H1 (cell line): ENCODE data around the gene AATK. TPM values are rescaled to one million over a fixed set of nuclear protein-coding genes. Genes with fewer than 3 reads are reported as not detected.

Source experiments
- CTCF ChIA-PET: fragments of 300-600 bp; sonication (Branson Sonifier 250); formaldehyde crosslinking; loops from one replicate; lab custom pipeline; 2021; ENCODE audit not compliant: partially characterized antibody; lab: Charles Lee
- POLR2A ChIA-PET: fragments of 300-600 bp; sonication (Branson Sonifier 250); formaldehyde crosslinking; loops from one replicate; lab custom pipeline; 2021; ENCODE audit warnings: inconsistent platforms; ENCODE audit not compliant: partially characterized antibody; lab: Charles Lee
- DNase-seq, 2 experiments: peaks; one replicate each; pipeline versions ENCODE4 v3.0.0 to v3.0.0-alpha.2; 2010 to 2022; ENCODE audit warnings: low spot score in 2 of 2, low read depth in 1 of 2, mixed read lengths in 1 of 2
- FAIRE-seq: peaks from 2 replicates; lab custom pipeline; 2011; peaks lifted over from hg19 to GRCh38; lab: Jason Lieb, UNC
- H2AFZ ChIP-seq: 2 replicates; pipeline ENCODE4 v1.8.1; 2012; ENCODE audit warnings: low read length, inconsistent platforms
- H2AK5ac ChIP-seq: 2 replicates; pipeline ENCODE4 v1.6.1; 2013; ENCODE audit warnings: low read depth, low read length
- H2BK120ac ChIP-seq: replicated peaks from 2 replicates; pipeline ENCODE3; 2013; ENCODE audit warnings: low read depth, low read length, inconsistent platforms
- H2BK12ac ChIP-seq: 2 replicates; pipeline ENCODE4 v1.6.1; 2013; ENCODE audit warnings: low read depth, low read length
- H2BK15ac ChIP-seq: 2 replicates; pipeline ENCODE4 v1.6.1; 2013; ENCODE audit warnings: low read length
- H2BK20ac ChIP-seq: 2 replicates; pipeline ENCODE4 v1.6.1; 2013; ENCODE audit warnings: low read length
- H2BK5ac ChIP-seq: 2 replicates; pipeline ENCODE4 v1.6.1; 2013; ENCODE audit warnings: low read depth, low read length
- H3K14ac ChIP-seq: 2 replicates; pipeline ENCODE4 v1.6.1; 2013; ENCODE audit warnings: inconsistent platforms; ENCODE audit not compliant: insufficient read length
- H3K18ac ChIP-seq: 2 replicates; pipeline ENCODE4 v1.6.1; 2013; ENCODE audit warnings: low read length; ENCODE audit errors: extremely low read depth
- H3K23ac ChIP-seq: 2 replicates; pipeline ENCODE4 v1.6.1; 2013; ENCODE audit warnings: inconsistent platforms; ENCODE audit not compliant: insufficient read length
- H3K23me2 ChIP-seq: 2 replicates; pipeline ENCODE4 v1.6.1; 2013; ENCODE audit warnings: low read depth, low read length
- H3K27ac ChIP-seq: 2 replicates; pipeline ENCODE4 v1.6.1; 2011; ENCODE audit warnings: low read depth, low read length, inconsistent platforms
- H3K27me3 ChIP-seq, 4 experiments: replicated peaks in 1 of 4; 1 replicate in 1 of 4; 2 replicates in 3 of 4; pipeline versions ENCODE4 v1.6.1 to v1.8.1; 2011 to 2013; ENCODE audit warnings: low read length in 3 of 4, mild to moderate bottlenecking in 3 of 4, inconsistent platforms in 2 of 4, mixed read lengths in 2 of 4, moderate library complexity in 1 of 4; ENCODE audit not compliant: control insufficient read depth in 3 of 4, insufficient read depth in 3 of 4; ENCODE audit errors: extremely low read depth in 1 of 4
- H3K36me3 ChIP-seq, 4 experiments: 2 replicates each; pipeline versions ENCODE4 v1.6.1 to v1.8.1; 2011 to 2013; ENCODE audit warnings: mild to moderate bottlenecking in 4 of 4, low read length in 3 of 4, moderate library complexity in 2 of 4, control low read depth in 1 of 4, inconsistent platforms in 1 of 4; ENCODE audit not compliant: insufficient read depth in 4 of 4, control insufficient read depth in 2 of 4
- H3K4ac ChIP-seq: replicated peaks from 2 replicates; pipeline ENCODE3; 2013; ENCODE audit warnings: low read length, low read depth, mixed read lengths, inconsistent platforms; ENCODE audit not compliant: insufficient read length
- H3K4me1 ChIP-seq, 4 experiments: replicated peaks in 1 of 4; 1 replicate in 1 of 4; 2 replicates in 3 of 4; pipeline versions ENCODE4 v1.6.1 to v1.8.1; 2011 to 2013; ENCODE audit warnings: low read length in 3 of 4, inconsistent platforms in 2 of 4, mixed read lengths in 1 of 4; ENCODE audit not compliant: insufficient read depth in 4 of 4, control insufficient read depth in 3 of 4
- H3K4me2 ChIP-seq, 2 experiments: 2 replicates each; pipeline versions ENCODE4 v1.6.1 to v1.8.1; 2011 to 2013; ENCODE audit warnings: low read depth in 2 of 2, low read length in 2 of 2, control low read depth in 1 of 2, inconsistent platforms in 1 of 2, mild to moderate bottlenecking in 1 of 2; ENCODE audit not compliant: insufficient read depth in 1 of 2
- H3K4me3 ChIP-seq, 4 experiments: fragments of 200-600, 300-600 bp in 1 of 4; sonication (generic), shearing (Covaris generic), sonication (Bioruptor Twin) in 1 of 4; 2 replicates each; pipeline versions ENCODE4 v1.5.1 to v1.8.1; 2011 to 2016; ENCODE audit warnings: low read length in 4 of 4, low read depth in 3 of 4, control low read depth in 2 of 4, inconsistent platforms in 2 of 4, mild to moderate bottlenecking in 2 of 4, mixed read lengths in 1 of 4, moderate library complexity in 1 of 4; ENCODE audit not compliant: insufficient read depth in 2 of 4; ENCODE audit errors: extremely low read depth in 1 of 4
- H3K56ac ChIP-seq: replicated peaks from 2 replicates; pipeline ENCODE3; 2013; ENCODE audit warnings: low read depth, mild to moderate bottlenecking, mixed read lengths, low read length, inconsistent platforms; ENCODE audit not compliant: insufficient read length
- H3K79me1 ChIP-seq: 2 replicates; pipeline ENCODE4 v1.6.1; 2013; ENCODE audit warnings: low read depth, low read length, control low read depth
- H3K79me2 ChIP-seq, 2 experiments: 2 replicates each; pipeline versions ENCODE4 v1.6.1 to v1.8.1; 2012 to 2013; ENCODE audit warnings: low read length in 2 of 2, mild to moderate bottlenecking in 2 of 2, inconsistent platforms in 1 of 2; ENCODE audit not compliant: insufficient read depth in 2 of 2, control insufficient read depth in 1 of 2
- H3K9ac ChIP-seq, 4 experiments: replicated peaks in 1 of 4; 1 replicate in 1 of 4; 2 replicates in 3 of 4; pipeline versions ENCODE4 v1.6.1 to v1.8.1; 2011 to 2013; ENCODE audit warnings: low read depth in 3 of 4, low read length in 3 of 4, control low read depth in 2 of 4, mild to moderate bottlenecking in 2 of 4, moderate library complexity in 2 of 4, inconsistent platforms in 1 of 4; ENCODE audit errors: extremely low read depth in 1 of 4
- H3K9me3 ChIP-seq, 2 experiments: 2 replicates each; pipeline versions ENCODE4 v1.6.1 to v1.8.1; 2012 to 2013; ENCODE audit warnings: mild to moderate bottlenecking in 2 of 2, moderate library complexity in 2 of 2, control low read depth in 1 of 2, inconsistent platforms in 1 of 2, low read depth in 1 of 2, low read length in 1 of 2, mixed read lengths in 1 of 2; ENCODE audit not compliant: insufficient read depth in 2 of 2
- H4K20me1 ChIP-seq, 2 experiments: replicated peaks in 1 of 2; 2 replicates each; pipeline versions ENCODE3 to v1.8.1; 2011 to 2013; ENCODE audit warnings: inconsistent platforms in 2 of 2, low read length in 2 of 2, mild to moderate bottlenecking in 1 of 2; ENCODE audit not compliant: insufficient read depth in 2 of 2, control insufficient read depth in 1 of 2
- H4K5ac ChIP-seq: 2 replicates; pipeline ENCODE4 v1.6.1; 2013; ENCODE audit warnings: low read length, low read depth, mixed read lengths, inconsistent platforms; ENCODE audit not compliant: insufficient read length
- H4K8ac ChIP-seq: 2 replicates; pipeline ENCODE4 v1.8.0; 2013; ENCODE audit warnings: mild to moderate bottlenecking, moderate library complexity, low read length, inconsistent platforms; ENCODE audit not compliant: insufficient read depth; ENCODE audit errors: extremely low read depth
- H4K91ac ChIP-seq: replicated peaks from 2 replicates; pipeline ENCODE3; 2013; ENCODE audit warnings: low read length, mixed read lengths, inconsistent platforms; ENCODE audit not compliant: insufficient read length
- BRCA1 ChIP-seq: IDR thresholded peaks from 2 replicates; pipeline ENCODE4 v1.6.1; 2012; ENCODE audit warnings: low read depth, low read length, improper control_type of control experiment
- CBX5 ChIP-seq: fragments of 300-800, 300-1000 bp; sonication (generic); IDR thresholded peaks from 2 replicates; pipeline ENCODE4 v1.7.1; 2016; ENCODE audit warnings: antibody characterized with exemption, low read length, low read depth
- CEBPB ChIP-seq: IDR thresholded peaks from 2 replicates; pipeline ENCODE4 v1.6.1; 2012; ENCODE audit warnings: low read depth, low read length
- CHD1 ChIP-seq: IDR thresholded peaks from 2 replicates; pipeline ENCODE4 v1.6.1; 2012; ENCODE audit warnings: low read depth, low read length, improper control_type of control experiment
- EGR1 ChIP-seq: IDR thresholded peaks from 2 replicates; pipeline ENCODE4 v1.6.1; 2011; ENCODE audit warnings: low read depth, low read length, borderline replicate concordance
- EP300 ChIP-seq, 2 experiments: IDR thresholded peaks; 1 replicate in 1 of 2; 2 replicates in 1 of 2; pipeline ENCODE4 v1.6.1; 2011 to 2012; ENCODE audit warnings: low read depth in 2 of 2, low read length in 2 of 2, mild to moderate bottlenecking in 2 of 2, borderline replicate concordance in 1 of 2, inconsistent platforms in 1 of 2, moderate library complexity in 1 of 2
- PHF8 ChIP-seq: fragments of 200-600 bp; sonication (generic); conservative IDR thresholded peaks from 2 replicates; pipeline ENCODE4 v1.7.1; 2012; ENCODE audit warnings: low read depth, mild to moderate bottlenecking, inconsistent platforms, low read length, moderate library complexity
- SRF ChIP-seq: IDR thresholded peaks from 2 replicates; pipeline ENCODE4 v1.6.1; 2011; ENCODE audit warnings: mild to moderate bottlenecking, low read depth, low read length, moderate library complexity
- SUZ12 ChIP-seq: fragments of 200-600 bp; sonication (generic); IDR thresholded peaks from 2 replicates; pipeline ENCODE4 v1.6.1; 2012; ENCODE audit warnings: mild to moderate bottlenecking, inconsistent platforms, low read length, moderate library complexity, mixed read lengths
- TAF7 ChIP-seq: optimal IDR thresholded peaks from 2 replicates; pipeline ENCODE3; 2011; ENCODE audit warnings: low read depth, mild to moderate bottlenecking, inconsistent platforms, low read length, moderate library complexity, borderline replicate concordance
- WGBS, 2 experiments: shearing (Covaris generic) in 1 of 2; methylation state at CpG; one replicate each; pipeline versions ENCODE4 v1.1.6 to v1.1.7; 2013 to 2015; ENCODE audit warnings: low lambda C conversion rate in 2 of 2, mixed read lengths in 2 of 2, inconsistent platforms in 1 of 2, low coverage in 1 of 2, missing lambda C conversion rate in 1 of 2; ENCODE audit not compliant: insufficient replicate concordance in 2 of 2, insufficient coverage in 1 of 2, insufficient read length in 1 of 2; ENCODE audit errors: extremely low coverage in 1 of 2, missing lambda C conversion rate in 1 of 2; 5-methylcytosine and 5-hydroxymethylcytosine counted together
- polyA plus RNA-seq, 7 experiments: library from polyadenylated mRNA; depleted of rRNA in 3 of 7; stranded (reverse) in 5 of 7; unstranded in 2 of 7; fragments of >200 nt in 5 of 7; fragments of 200-250 nt in 2 of 7; gene quantifications; 1 replicate in 5 of 7; 2 replicates in 1 of 7; 4 replicates in 1 of 7; pipeline versions ENCODE4 v1.2.1 to v1.2.3, GENCODE V29; 2011 to 2013; ENCODE audit warnings: missing spikeins in 2 of 7, mixed read lengths in 2 of 7
- total RNA-seq: library from RNA; stranded (reverse); fragmentation: NEBNext Ultra II Directional; extraction: Animal tissue kit (Norgen Biotek cat#: 25700); gene quantifications from 2 replicates; pipeline ENCODE4 v1.2.1, GENCODE V29; 2021
- TF ChIP-seq, protein P1 (sequence below): IDR thresholded peaks from 2 replicates; pipeline ENCODE4 v1.6.1; 2012; ENCODE audit warnings: low read length, inconsistent platforms

The AATK gene
- total and polyA plus RNA-seq, 2 of the 8 experiments (the other 6 are each of a cell fraction or from before 2014, with no cell fraction given): 1.7 to 3.5 TPM

DNA sequence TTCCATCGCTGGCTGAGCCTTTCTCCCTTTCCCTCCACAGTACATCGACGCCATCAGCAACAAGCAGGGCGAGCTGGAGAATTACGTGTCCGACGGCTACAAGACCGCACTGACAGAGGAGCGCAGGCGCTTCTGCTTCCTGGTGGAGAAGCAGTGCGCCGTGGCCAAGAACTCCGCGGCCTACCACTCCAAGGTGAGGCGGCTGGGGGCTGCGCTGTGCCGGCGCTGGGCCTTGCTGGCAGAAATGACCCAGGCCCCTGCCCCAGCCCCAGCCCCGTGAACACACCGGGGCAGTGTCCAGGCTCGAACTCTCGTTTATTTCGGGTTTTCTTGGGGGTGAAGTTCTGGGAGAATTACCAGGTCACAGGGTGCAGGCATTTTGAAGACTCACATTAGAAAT, 66.1 kb downstream of the AATK start:
- Histone ChIP-seq H3K4me2 (no peak overlapping the region), H3K4me3 (no peak overlapping the region), H3K14ac (no peak overlapping the region), H3K79me1 (no peaks in the 10 kb centered on the region), H2AFZ (no peak overlapping the region), H3K4ac (no peak overlapping the region), H4K8ac (0 out of 2 replicates have a peak overlapping the region, but pooled peaks have one; percentile 4), H3K27ac (no peak overlapping the region), H2BK20ac (no peak overlapping the region), H3K9me3 (no peaks in the 10 kb centered on the region), H3K79me2 (no peaks in the 10 kb centered on the region), H4K91ac (no peak overlapping the region), H3K56ac (no peak overlapping the region), H4K5ac (no peak overlapping the region), H3K9ac (no peak overlapping the region), H3K23me2 (no peaks in the 10 kb centered on the region), H2BK5ac (0 out of 2 replicates have a peak overlapping the region, but pooled peaks have one; percentile 44), H3K4me1 (peaks cover 0 to 17% (median 13%) of the 10 kb centered on the region in 4 experiments; a peak in 6 of 7 replicates), H2BK15ac (no peak overlapping the region), H2BK120ac (no peak overlapping the region), H3K36me3 (no peaks in the 10 kb centered on the region), H2AK5ac (no peak overlapping the region), H3K27me3 (no peaks in the 10 kb centered on the region), H2BK12ac (no peak overlapping the region), H3K18ac (no peak overlapping the region), H3K23ac (no peak overlapping the region), H4K20me1 (peaks cover 0 to 2% of the 10 kb centered on the region in 2 experiments)
- POLR2A ChIA-PET: no interaction called here
- FAIRE-seq: no peak
- no peak for DNase-seq
- CTCF ChIA-PET: interaction anchor here (0.8 to 7.6 kb wide), 9 partner anchors 12 to 77 kb away, joined by 3 to 110 read pairs (median 5); no protein-coding TSS in a partner anchor
- TF ChIP-seq EGR1 (no peak), EP300 (IDR thresholded peaks at IDR 0.05; ENCODE audit: borderline replicate concordance in 1 of 2, low read depth in 2 of 2, low read length in 2 of 2) (no peak), BRCA1 (no peak), CEBPB (no peak), CBX5 (no peak), SRF (no peak), PHF8 (no peak), CHD1 (no peak), TAF7 (no peak), SUZ12 (no peak)
- TF ChIP-seq, protein P1, sequence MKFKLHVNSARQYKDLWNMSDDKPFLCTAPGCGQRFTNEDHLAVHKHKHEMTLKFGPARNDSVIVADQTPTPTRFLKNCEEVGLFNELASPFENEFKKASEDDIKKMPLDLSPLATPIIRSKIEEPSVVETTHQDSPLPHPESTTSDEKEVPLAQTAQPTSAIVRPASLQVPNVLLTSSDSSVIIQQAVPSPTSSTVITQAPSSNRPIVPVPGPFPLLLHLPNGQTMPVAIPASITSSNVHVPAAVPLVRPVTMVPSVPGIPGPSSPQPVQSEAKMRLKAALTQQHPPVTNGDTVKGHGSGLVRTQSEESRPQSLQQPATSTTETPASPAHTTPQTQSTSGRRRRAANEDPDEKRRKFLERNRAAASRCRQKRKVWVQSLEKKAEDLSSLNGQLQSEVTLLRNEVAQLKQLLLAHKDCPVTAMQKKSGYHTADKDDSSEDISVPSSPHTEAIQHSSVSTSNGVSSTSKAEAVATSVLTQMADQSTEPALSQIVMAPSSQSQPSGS: no peak
- WGBS, 2 experiments: 94% methylated on average over 14 of the region's 23 CpGs; no CpG with 5 or more reads in 1 of the 2 experiments
